Lung (tissue), 12 donors: Measurements from ENCODE around the gene MS4A18. TPM values are rescaled to one million over a fixed set of nuclear protein-coding genes. Genes with fewer than 3 reads are reported as not detected.
A peak's percentile ranks its signal among the peaks of the same experiment; 100 is the strongest.
"Not testable (repeated sequence)": the region's sequence is repeated elsewhere in the genome, so short reads cannot be mapped to it uniquely, and the experiment has no call there.

Experiments
- ATAC-seq: fragments of 200-7000 bp; cut with Tn5 transposase; one replicate; pipeline ENCODE4 v1.9.1; 2020; ENCODE audit warnings: moderate number of reproducible peaks; ENCODE audit not compliant: insufficient read depth, low FRiP score
- DNase-seq, 3 donors: peaks; one replicate each; pipeline ENCODE4 v3.0.0-alpha.2; 2013 to 2017
- H3K27ac ChIP-seq, 2 donors: one replicate each; pipeline ENCODE4 v1.5.1; 2013; ENCODE audit warnings: mild to moderate bottlenecking in 2 of 2, moderate library complexity in 2 of 2, control low read depth in 1 of 2, inconsistent platforms in 1 of 2, low read depth in 1 of 2, low read length in 1 of 2
- H3K27me3 ChIP-seq, 3 donors: one replicate each; pipeline ENCODE4 v1.5.1; 2013; ENCODE audit warnings: low read length in 2 of 3; ENCODE audit not compliant: control insufficient read depth in 3 of 3, insufficient read depth in 3 of 3
- H3K36me3 ChIP-seq, 4 donors: one replicate each; pipeline ENCODE4 v1.5.1; 2013; ENCODE audit warnings: low read length in 4 of 4, mild to moderate bottlenecking in 1 of 4, moderate library complexity in 1 of 4; ENCODE audit not compliant: control insufficient read depth in 4 of 4, insufficient read depth in 4 of 4
- H3K4me1 ChIP-seq, 5 donors: one replicate each; pipeline ENCODE4 v1.5.1; 2013; ENCODE audit warnings: low read length in 5 of 5, mild to moderate bottlenecking in 2 of 5, moderate library complexity in 1 of 5; ENCODE audit not compliant: control insufficient read depth in 5 of 5, insufficient read depth in 5 of 5
- H3K4me3 ChIP-seq: one replicate; pipeline ENCODE4 v1.5.1; 2013; ENCODE audit warnings: mild to moderate bottlenecking, control low read depth, moderate library complexity
- H3K9ac ChIP-seq, 2 donors: one replicate each; pipeline ENCODE4 v1.5.1; 2013; ENCODE audit warnings: low read length in 2 of 2, control low read depth in 1 of 2; ENCODE audit not compliant: insufficient read depth in 1 of 2
- H3K9me3 ChIP-seq, 4 donors: one replicate each; pipeline ENCODE4 v1.5.1; 2013; ENCODE audit warnings: low read length in 3 of 4, mild to moderate bottlenecking in 1 of 4, moderate library complexity in 1 of 4; ENCODE audit not compliant: control insufficient read depth in 4 of 4, insufficient read depth in 3 of 4
- CTCF ChIP-seq: IDR thresholded peaks from 2 replicates; pipeline ENCODE4 v1.5.1; 2012; ENCODE audit warnings: mild to moderate bottlenecking; ENCODE audit errors: control extremely low read depth, extremely low read depth
- WGBS, 2 donors: extraction: QIAGEN DNeasy Blood & Tissue Kit; methylation state at CpG; one replicate each; pipeline ENCODE4 v1.1.7; 2013; 5-methylcytosine and 5-hydroxymethylcytosine counted together
- polyA plus RNA-seq, 2 donors: library from polyadenylated mRNA; stranded (reverse); fragments of 200-250 nt; gene quantifications; one replicate each; pipeline ENCODE4 v1.2.1, GENCODE V29; 2013
- total RNA-seq, 2 donors: library from RNA; depleted of rRNA in 1 of 2; stranded (reverse); fragments of >200 nt in 1 of 2; gene quantifications; one replicate each; pipeline ENCODE4 v1.2.1, GENCODE V29; 2014 to 2021
- donor health status: control.
- donor health status: control.
- donor health status: Bipolar disorder and iron deficiency.
- donor health status: healthy.
- donor health status: DM: yes; HTN: yes; CAD: no.

Gene MS4A18
- total and polyA plus RNA-seq, 4 donors, result 0.03 TPM; not detected in 3

DNA sequence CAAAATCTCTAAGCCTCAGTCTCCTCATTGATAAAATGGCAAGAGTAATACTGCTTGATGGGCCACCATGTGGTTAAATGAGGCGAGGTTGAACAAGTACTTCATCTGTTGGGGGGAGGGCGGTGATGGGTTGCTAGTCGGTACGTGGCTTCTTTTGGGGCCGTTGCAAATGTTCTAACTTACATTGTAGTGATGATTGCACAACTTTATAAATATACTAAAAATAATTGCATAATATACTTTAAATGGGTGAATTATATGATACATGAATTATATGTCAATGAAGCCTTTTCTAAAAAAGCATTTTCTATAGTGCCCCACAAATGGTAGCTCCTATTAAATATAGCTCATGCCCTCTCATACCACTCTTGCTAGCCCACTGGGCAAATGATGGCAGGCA lies 18.6 kb upstream of the MS4A18 start:
- Histone ChIP-seq H3K27me3 (no peaks in the 10 kb centered on the region), H3K4me3 (no peak overlapping the region), H3K4me1 (peaks cover 0 to 8% (median 0%) of the 10 kb centered on the region in 5 donors), H3K9ac (no peak overlapping the region), H3K9me3 (no peaks in the 10 kb centered on the region), H3K36me3 (no peaks in the 10 kb centered on the region), H3K27ac (no peak overlapping the region)
- WGBS, 2 donors, result 61 to 65% methylated on average over 5 of the region's 5 CpGs
- no peak for TF ChIP-seq CTCF
- DNase-seq (peak in 1 of 3 donors; percentile 26), ATAC-seq (no peak)

DNA sequence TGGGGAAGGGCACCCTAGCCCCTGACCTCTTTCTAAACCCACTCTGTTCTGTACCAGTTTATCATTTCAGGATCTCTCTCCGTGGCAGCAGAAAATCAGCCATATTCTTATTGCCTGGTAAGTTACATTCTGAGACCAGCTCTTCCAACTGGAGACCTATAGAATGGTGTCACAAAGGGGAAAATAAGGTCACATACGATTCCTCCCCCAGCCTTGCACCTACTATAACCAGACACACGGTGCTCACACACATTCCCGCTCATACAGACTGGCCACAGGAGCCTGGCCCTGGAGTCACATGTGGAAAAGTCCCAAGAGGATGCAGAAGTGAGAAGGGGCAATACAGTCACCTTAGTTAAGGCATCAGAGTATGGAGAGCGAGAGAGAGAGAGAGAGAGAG lies 17.6 kb upstream of the MS4A18 start:
- H3K4me3 ChIP-seq, result no peak overlapping the region
- H3K27me3 ChIP-seq, result peaks cover 0 to under 1% (median 0%) of the 10 kb centered on the region in 3 donors
- TF ChIP-seq CTCF, result no peak
- DNase-seq, result no peak
- no peaks in the 10 kb centered on the region for H3K9me3 ChIP-seq
- no peak for ATAC-seq
- no peaks in the 10 kb centered on the region for H3K4me1 ChIP-seq
- 82 to 86% methylated on average over 5 of the region's 5 CpGs for WGBS, 2 donors
- no peak overlapping the region for H3K27ac ChIP-seq
- H3K36me3 ChIP-seq, result no peaks in the 10 kb centered on the region
- no peak overlapping the region for H3K9ac ChIP-seq

GRCh38 chr11:60710482-60710881 lies 14.0 kb upstream of the MS4A18 start:
- Histone ChIP-seq H3K27ac (no peak overlapping the region), H3K9ac (no peak overlapping the region), H3K27me3 (peaks cover 0 to 3% (median 0%) of the 10 kb centered on the region in 3 donors), H3K4me1 (no peaks in the 10 kb centered on the region), H3K4me3 (no peak overlapping the region), H3K36me3 (no peaks in the 10 kb centered on the region), H3K9me3 (no peaks in the 10 kb centered on the region)
- 77 to 83% methylated on average over 4 of the region's 4 CpGs for whole genome bisulfite sequencing, 2 donors
- ATAC-seq, result no peak
- no peak for DNase-seq
- no peak for TF ChIP-seq CTCF

DNA sequence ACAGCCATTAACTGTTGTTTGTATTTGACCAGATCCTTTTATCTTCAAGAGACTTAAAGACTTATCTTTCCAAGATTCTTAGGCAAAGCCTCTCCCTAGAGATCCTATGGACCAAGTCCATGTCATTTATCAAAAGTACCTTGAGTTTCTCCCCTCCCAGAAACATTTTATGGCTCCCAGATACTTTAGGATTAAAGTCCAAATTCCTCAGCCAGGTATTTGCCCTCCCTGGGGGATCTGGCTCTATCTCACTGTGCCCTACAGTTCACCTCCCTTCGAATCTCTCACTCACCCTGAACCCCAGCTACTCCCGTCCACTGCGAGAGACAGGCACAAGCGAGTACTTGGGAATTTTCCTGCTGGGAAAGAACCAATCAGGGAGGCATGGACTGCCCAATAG lies 13.2 kb upstream of the MS4A18 start:
- DNase-seq (no peak), ATAC-seq (no peak)
- H3K27ac ChIP-seq, result no peak overlapping the region
- WGBS, 2 donors, result 82 to 94% methylated on average over 4 of the region's 4 CpGs
- TF ChIP-seq CTCF, result no peak
- H3K4me1 ChIP-seq, result no peaks in the 10 kb centered on the region
- H3K36me3 ChIP-seq, result no peaks in the 10 kb centered on the region
- H3K9me3 ChIP-seq, result no peaks in the 10 kb centered on the region
- H3K9ac ChIP-seq, result no peak overlapping the region
- H3K27me3 ChIP-seq, result peaks cover 0 to 3% (median 0%) of the 10 kb centered on the region in 3 donors
- H3K4me3 ChIP-seq, result no peak overlapping the region

DNA sequence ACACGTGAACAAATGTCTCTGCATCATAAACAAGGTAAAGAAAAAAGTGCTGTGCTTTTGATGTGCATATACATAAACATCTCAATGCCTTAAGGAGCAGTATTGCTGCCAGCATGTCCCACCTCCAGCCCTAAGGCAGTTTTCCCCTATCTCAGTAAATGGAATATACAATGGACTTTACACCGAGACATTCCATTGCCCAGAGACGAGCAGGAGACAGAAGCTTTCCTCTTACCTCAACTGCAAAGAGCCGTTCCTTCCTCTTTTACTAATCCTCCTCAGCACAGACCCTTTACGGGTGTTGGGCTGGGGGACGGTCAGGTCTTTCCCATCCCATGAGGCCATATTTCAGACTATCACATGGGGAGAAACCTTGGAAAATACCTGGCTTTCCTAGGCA lies 11.1 kb upstream of the MS4A18 start:
- H3K9ac ChIP-seq, H3K27me3 ChIP-seq, ATAC-seq, H3K9me3 ChIP-seq, H3K4me3 ChIP-seq, H3K27ac ChIP-seq, DNase-seq, H3K36me3 ChIP-seq, H3K4me1 ChIP-seq: not testable (repeated sequence)
- 68 to 79% methylated on average over 6 of the region's 6 CpGs for WGBS, 2 donors
